GM12878 (cell line): Measurements from ENCODE around the gene MRC2. TPM values are rescaled to one million over a fixed set of nuclear protein-coding genes. Genes with fewer than 3 reads are reported as not detected.

Experiments
- ATAC-seq: fragments of 200-7000 bp; cut with Tn5 transposase; 3 replicates; pipeline ENCODE4 v1.9.1; 2020; ENCODE audit warnings: mild to moderate bottlenecking, moderate library complexity
- BruUV-seq: library from RNA; stranded (reverse); fragments of 400-500 nt; replicated peaks from 2 replicates; lab custom pipeline; 2021; lab: Mats Ljungman, UMichigan
- CTCF ChIA-PET: fragments of 300-600 bp; sonication (Branson Sonifier 250); formaldehyde crosslinking; extraction: SDS; loops from one replicate; lab custom pipeline; 2021; ENCODE audit warnings: inconsistent platforms; lab: Yijun Ruan, JAX
- POLR2A ChIA-PET: fragments of 350-600 bp; formaldehyde crosslinking; extraction: SDS; loops from one replicate; lab custom pipeline; 2021; ENCODE audit warnings: inconsistent platforms; lab: Charles Lee
- RAD21 ChIA-PET: fragments of 300-600 bp; sonication (Branson Sonifier 250); formaldehyde crosslinking; loops from one replicate; lab custom pipeline; 2023; ENCODE audit warnings: antibody characterized with exemption; ENCODE audit not compliant: unreplicated experiment; lab: Charles Lee
- SMC1A ChIA-PET: fragments of 300-600 bp; sonication (Branson Sonifier 250); formaldehyde crosslinking; loops from one replicate; lab custom pipeline; 2023; ENCODE audit not compliant: unreplicated experiment, uncharacterized antibody; lab: Charles Lee
- DNase-seq: peaks from one replicate; pipeline ENCODE4 v3.0.0-alpha.2; 2011; ENCODE audit warnings: low read depth, low spot score
- FAIRE-seq: peaks from 3 replicates; lab custom pipeline; 2011; peaks lifted over from hg19 to GRCh38; lab: Jason Lieb, UNC
- H2AFZ ChIP-seq: 2 replicates; pipeline ENCODE4 v1.6.0; 2011; ENCODE audit warnings: low read depth, low read length, control low read depth; ENCODE audit not compliant: control insufficient read depth
- H3K27ac ChIP-seq: 2 replicates; pipeline ENCODE4 v1.5.1; 2011; ENCODE audit warnings: control low read depth; ENCODE audit not compliant: control insufficient read depth, insufficient read depth
- H3K27me3 ChIP-seq, 2 experiments: replicated peaks in 1 of 2; 2 replicates each; pipeline versions ENCODE4 v1.6.0 to v1.6.1; 2011; ENCODE audit warnings: low read length in 1 of 2; ENCODE audit not compliant: control insufficient read depth in 2 of 2, insufficient read depth in 2 of 2
- H3K36me3 ChIP-seq, 2 experiments: 2 replicates each; pipeline ENCODE4 v1.5.1; 2011; ENCODE audit warnings: low read length in 1 of 2; ENCODE audit not compliant: control insufficient read depth in 2 of 2, insufficient read depth in 2 of 2
- H3K4me1 ChIP-seq: 2 replicates; pipeline ENCODE4 v1.6.1; 2011; ENCODE audit warnings: mild to moderate bottlenecking, low read length, moderate library complexity, mixed read lengths; ENCODE audit not compliant: control insufficient read depth, insufficient read depth
- H3K4me2 ChIP-seq: 2 replicates; pipeline ENCODE4 v1.6.0; 2011; ENCODE audit warnings: control low read depth; ENCODE audit not compliant: control insufficient read depth, insufficient read depth
- H3K4me3 ChIP-seq: fragments of 200-600 bp; sonication (generic); 2 replicates; pipeline ENCODE4 v1.5.1; 2016
- H3K79me2 ChIP-seq: 2 replicates; pipeline ENCODE4 v1.6.0; 2011; ENCODE audit warnings: low read length; ENCODE audit not compliant: control insufficient read depth, insufficient read depth
- H3K9ac ChIP-seq: 2 replicates; pipeline ENCODE4 v1.8.0; 2011; ENCODE audit warnings: low read length, control low read depth, mixed read lengths; ENCODE audit not compliant: control insufficient read depth, insufficient read depth
- H3K9me3 ChIP-seq: replicated peaks from 3 replicates; pipeline ENCODE4 v1.5.1; 2011; ENCODE audit warnings: mild to moderate bottlenecking, low read length; ENCODE audit not compliant: control insufficient read depth, insufficient read depth
- H4K20me1 ChIP-seq: 2 replicates; pipeline ENCODE4 v1.6.0; 2011; ENCODE audit not compliant: control insufficient read depth, insufficient read depth
- SMARCA5 ChIP-seq: fragments of 450-650 bp; IDR thresholded peaks from 2 replicates; pipeline ENCODE4 v1.6.1; 2017; ENCODE audit warnings: mild to moderate bottlenecking
- SP1 ChIP-seq: IDR thresholded peaks from one replicate; pipeline ENCODE4 v1.6.1; 2011; ENCODE audit warnings: low read depth, low read length
- TCF3 ChIP-seq: IDR thresholded peaks from 2 replicates; pipeline ENCODE4 v1.6.1; 2012; ENCODE audit warnings: low read depth, mild to moderate bottlenecking, low read length, borderline replicate concordance; ENCODE audit not compliant: insufficient read depth
- WGBS: methylation state at CpG from one replicate; pipeline ENCODE4 v1.1.6; 2016; ENCODE audit warnings: low lambda C conversion rate; ENCODE audit not compliant: insufficient replicate concordance, insufficient coverage; ENCODE audit errors: missing lambda C conversion rate; 5-methylcytosine and 5-hydroxymethylcytosine counted together
- in situ Hi-C: fragments of 300-500 bp; cut with MboI; formaldehyde crosslinking; loops from 9 replicates; pipeline ENCODE4 v1.14.3; 2018; ENCODE audit warnings: mixed read lengths
- intact Hi-C: fragments of 100-400 bp; cut with micrococcal nuclease; formaldehyde crosslinking; loops from one replicate; pipeline ENCODE4 v1.14.2; 2022; ENCODE audit not compliant: unreplicated experiment
- polyA plus RNA-seq, 11 experiments: library from polyadenylated mRNA; depleted of rRNA in 4 of 11; unstranded in 6 of 11; stranded (reverse) in 5 of 11; fragments of >200 nt; fragmentation: Nextera tagmentation in 4 of 11; fragmentation: Illumina TruSeq in 1 of 11; extraction: Ambion mirVana in 4 of 11; extraction: Trizol in 1 of 11; gene quantifications; 1 replicate in 1 of 11; 2 replicates in 10 of 11; pipeline versions ENCODE4 v1.2.1 to v1.2.3, GENCODE V29; 2011 to 2016; ENCODE audit warnings: inconsistent platforms in 2 of 11, missing spikeins in 2 of 11, low read depth in 1 of 11
- total RNA-seq, 4 experiments: library from RNA; depleted of rRNA in 3 of 4; stranded (reverse); fragments of >200 nt in 3 of 4; fragmentation: Illumina TruSeq in 1 of 4; extraction: Trizol in 1 of 4; gene quantifications; 2 replicates each; pipeline versions ENCODE4 v1.2.1 to v1.2.3, GENCODE V29; 2013 to 2021
- TF ChIP-seq, protein P1 (sequence below): IDR thresholded peaks from 2 replicates; pipeline ENCODE4 v1.6.1; 2011; ENCODE audit warnings: mild to moderate bottlenecking, low read depth, low read length, moderate library complexity; ENCODE audit not compliant: insufficient replicate concordance
- TF ChIP-seq, protein P2 (sequence below): fragments of 450-650 bp; IDR thresholded peaks from 2 replicates; pipeline ENCODE4 v1.6.1; 2017; ENCODE audit warnings: borderline replicate concordance
- TF ChIP-seq, protein P3 (sequence below): IDR thresholded peaks from 2 replicates; pipeline ENCODE4 v1.6.1; 2012; ENCODE audit warnings: mild to moderate bottlenecking, low read depth, low read length
- TF ChIP-seq, protein P4 (sequence below): IDR thresholded peaks from 2 replicates; pipeline ENCODE4 v1.6.1; 2011; ENCODE audit warnings: borderline replicate concordance, low read depth, mild to moderate bottlenecking, moderate library complexity, mixed read lengths, low read length; ENCODE audit not compliant: insufficient read depth; ENCODE audit errors: extremely low read length
- TF ChIP-seq, protein P5 (sequence below): fragments of 450-650 bp; IDR thresholded peaks from 2 replicates; pipeline ENCODE4 v1.6.1; 2016; ENCODE audit warnings: mild to moderate bottlenecking

The MRC2 gene
- total and polyA plus RNA-seq, 10 of the 15 experiments (the other 5 are each of a cell fraction or from before 2014, with no cell fraction given): 0.04 to 0.96 (median 0.30) TPM; not detected in 1

DNA sequence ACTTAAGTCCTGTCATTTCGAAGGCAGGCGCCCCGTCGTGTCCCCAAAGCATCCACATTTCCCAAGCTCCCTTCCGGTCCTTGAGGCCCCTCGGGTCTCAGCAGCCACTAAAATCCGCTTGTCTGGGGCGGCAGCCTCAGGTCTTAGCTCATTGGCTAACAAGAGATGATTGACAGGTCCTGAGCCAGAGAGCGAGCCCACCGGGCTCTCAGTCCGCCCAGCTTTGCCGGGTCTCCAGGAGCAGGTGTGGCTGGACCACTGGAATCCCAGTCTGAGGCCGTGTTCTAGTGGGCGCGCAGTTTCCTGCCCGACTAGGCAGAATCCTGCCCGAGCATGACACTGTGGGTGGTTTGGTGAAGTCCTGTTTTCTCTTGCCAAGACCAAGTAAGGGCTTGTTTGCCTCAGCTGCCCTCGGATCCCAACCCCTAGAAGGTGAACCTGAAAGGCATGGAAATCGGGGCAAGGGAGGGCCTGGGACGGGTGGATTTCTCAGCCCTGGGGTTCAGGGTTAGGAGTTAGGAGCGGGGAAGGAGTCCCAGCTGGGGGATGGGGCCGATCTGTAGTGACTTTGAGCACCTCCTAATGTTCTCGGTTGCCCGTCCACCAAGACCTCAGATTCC, 42.8 kb downstream of the MRC2 start:
- H3K9me3 ChIP-seq: no peaks in the 10 kb centered on the region
- H3K36me3 ChIP-seq: no peaks in the 10 kb centered on the region
- no peak overlapping the region for H3K4me2 ChIP-seq
- no peaks in the 10 kb centered on the region for H3K4me1 ChIP-seq
- no peak for ATAC-seq
- H3K4me3 ChIP-seq: no peak overlapping the region
- no peak for FAIRE-seq
- H3K9ac ChIP-seq: no peak overlapping the region
- H2AFZ ChIP-seq: no peak overlapping the region
- RAD21 ChIA-PET: no interaction called here
- intact Hi-C loops: no loop called here
- DNase-seq: no peak
- in situ Hi-C loops: no loop called here
- H3K27me3 ChIP-seq: no peaks in the 10 kb centered on the region; a peak in 1 of 4 replicates
- no peak overlapping the region for H3K27ac ChIP-seq
- TF ChIP-seq, protein P1, sequence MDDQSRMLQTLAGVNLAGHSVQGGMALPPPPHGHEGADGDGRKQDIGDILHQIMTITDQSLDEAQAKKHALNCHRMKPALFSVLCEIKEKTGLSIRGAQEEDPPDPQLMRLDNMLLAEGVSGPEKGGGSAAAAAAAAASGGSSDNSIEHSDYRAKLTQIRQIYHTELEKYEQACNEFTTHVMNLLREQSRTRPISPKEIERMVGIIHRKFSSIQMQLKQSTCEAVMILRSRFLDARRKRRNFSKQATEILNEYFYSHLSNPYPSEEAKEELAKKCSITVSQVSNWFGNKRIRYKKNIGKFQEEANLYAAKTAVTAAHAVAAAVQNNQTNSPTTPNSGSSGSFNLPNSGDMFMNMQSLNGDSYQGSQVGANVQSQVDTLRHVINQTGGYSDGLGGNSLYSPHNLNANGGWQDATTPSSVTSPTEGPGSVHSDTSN: peak; percentile 49
- TF ChIP-seq, protein P2, sequence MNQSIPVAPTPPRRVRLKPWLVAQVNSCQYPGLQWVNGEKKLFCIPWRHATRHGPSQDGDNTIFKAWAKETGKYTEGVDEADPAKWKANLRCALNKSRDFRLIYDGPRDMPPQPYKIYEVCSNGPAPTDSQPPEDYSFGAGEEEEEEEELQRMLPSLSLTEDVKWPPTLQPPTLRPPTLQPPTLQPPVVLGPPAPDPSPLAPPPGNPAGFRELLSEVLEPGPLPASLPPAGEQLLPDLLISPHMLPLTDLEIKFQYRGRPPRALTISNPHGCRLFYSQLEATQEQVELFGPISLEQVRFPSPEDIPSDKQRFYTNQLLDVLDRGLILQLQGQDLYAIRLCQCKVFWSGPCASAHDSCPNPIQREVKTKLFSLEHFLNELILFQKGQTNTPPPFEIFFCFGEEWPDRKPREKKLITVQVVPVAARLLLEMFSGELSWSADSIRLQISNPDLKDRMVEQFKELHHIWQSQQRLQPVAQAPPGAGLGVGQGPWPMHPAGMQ: no peak
- TF ChIP-seq SP1 (no peak), TCF3 (no peak), SMARCA5 (no peak)
- TF ChIP-seq, protein P3, sequence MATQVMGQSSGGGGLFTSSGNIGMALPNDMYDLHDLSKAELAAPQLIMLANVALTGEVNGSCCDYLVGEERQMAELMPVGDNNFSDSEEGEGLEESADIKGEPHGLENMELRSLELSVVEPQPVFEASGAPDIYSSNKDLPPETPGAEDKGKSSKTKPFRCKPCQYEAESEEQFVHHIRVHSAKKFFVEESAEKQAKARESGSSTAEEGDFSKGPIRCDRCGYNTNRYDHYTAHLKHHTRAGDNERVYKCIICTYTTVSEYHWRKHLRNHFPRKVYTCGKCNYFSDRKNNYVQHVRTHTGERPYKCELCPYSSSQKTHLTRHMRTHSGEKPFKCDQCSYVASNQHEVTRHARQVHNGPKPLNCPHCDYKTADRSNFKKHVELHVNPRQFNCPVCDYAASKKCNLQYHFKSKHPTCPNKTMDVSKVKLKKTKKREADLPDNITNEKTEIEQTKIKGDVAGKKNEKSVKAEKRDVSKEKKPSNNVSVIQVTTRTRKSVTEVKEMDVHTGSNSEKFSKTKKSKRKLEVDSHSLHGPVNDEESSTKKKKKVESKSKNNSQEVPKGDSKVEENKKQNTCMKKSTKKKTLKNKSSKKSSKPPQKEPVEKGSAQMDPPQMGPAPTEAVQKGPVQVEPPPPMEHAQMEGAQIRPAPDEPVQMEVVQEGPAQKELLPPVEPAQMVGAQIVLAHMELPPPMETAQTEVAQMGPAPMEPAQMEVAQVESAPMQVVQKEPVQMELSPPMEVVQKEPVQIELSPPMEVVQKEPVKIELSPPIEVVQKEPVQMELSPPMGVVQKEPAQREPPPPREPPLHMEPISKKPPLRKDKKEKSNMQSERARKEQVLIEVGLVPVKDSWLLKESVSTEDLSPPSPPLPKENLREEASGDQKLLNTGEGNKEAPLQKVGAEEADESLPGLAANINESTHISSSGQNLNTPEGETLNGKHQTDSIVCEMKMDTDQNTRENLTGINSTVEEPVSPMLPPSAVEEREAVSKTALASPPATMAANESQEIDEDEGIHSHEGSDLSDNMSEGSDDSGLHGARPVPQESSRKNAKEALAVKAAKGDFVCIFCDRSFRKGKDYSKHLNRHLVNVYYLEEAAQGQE: no peak
- TF ChIP-seq, protein P4, sequence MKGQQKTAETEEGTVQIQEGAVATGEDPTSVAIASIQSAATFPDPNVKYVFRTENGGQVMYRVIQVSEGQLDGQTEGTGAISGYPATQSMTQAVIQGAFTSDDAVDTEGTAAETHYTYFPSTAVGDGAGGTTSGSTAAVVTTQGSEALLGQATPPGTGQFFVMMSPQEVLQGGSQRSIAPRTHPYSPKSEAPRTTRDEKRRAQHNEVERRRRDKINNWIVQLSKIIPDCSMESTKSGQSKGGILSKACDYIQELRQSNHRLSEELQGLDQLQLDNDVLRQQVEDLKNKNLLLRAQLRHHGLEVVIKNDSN: no peak
- TF ChIP-seq, protein P5, sequence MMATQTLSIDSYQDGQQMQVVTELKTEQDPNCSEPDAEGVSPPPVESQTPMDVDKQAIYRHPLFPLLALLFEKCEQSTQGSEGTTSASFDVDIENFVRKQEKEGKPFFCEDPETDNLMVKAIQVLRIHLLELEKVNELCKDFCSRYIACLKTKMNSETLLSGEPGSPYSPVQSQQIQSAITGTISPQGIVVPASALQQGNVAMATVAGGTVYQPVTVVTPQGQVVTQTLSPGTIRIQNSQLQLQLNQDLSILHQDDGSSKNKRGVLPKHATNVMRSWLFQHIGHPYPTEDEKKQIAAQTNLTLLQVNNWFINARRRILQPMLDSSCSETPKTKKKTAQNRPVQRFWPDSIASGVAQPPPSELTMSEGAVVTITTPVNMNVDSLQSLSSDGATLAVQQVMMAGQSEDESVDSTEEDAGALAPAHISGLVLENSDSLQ: peak; percentile 58
- SMC1A ChIA-PET: no interaction called here
- BruUV-seq: no TSS peak
- no peaks in the 10 kb centered on the region for H3K79me2 ChIP-seq
- WGBS: 66% methylated on average over 24 of the region's 24 CpGs
- peaks cover 2% of the 10 kb centered on the region; the same call in 1 of the 2 replicates for H4K20me1 ChIP-seq
- POLR2A ChIA-PET: no interaction called here
- CTCF ChIA-PET: interaction anchor here (1.2 kb wide), 1 partner anchor 107 kb away, joined by 4 read pairs; no protein-coding TSS in a partner anchor
